Vagina (tissue), 2 donors: ENCODE data around the gene TSPAN33.

Source experiments
- CTCF ChIP-seq, 3 experiments: fragments of 450-650 bp in 2 of 3; fragments of 200-600 bp in 1 of 3; sonication (generic) in 1 of 3; IDR thresholded peaks; one replicate each; pipeline ENCODE4 v1.5.1; 2017 to 2019; ENCODE audit warnings: antibody characterized with exemption in 3 of 3, mild to moderate bottlenecking in 2 of 3, moderate library complexity in 2 of 3
- POLR2A ChIP-seq, 2 donors: fragments of 450-650 bp; IDR thresholded peaks; one replicate each; pipeline ENCODE4 v1.6.1; 2017; ENCODE audit warnings: antibody characterized with exemption in 2 of 2, mild to moderate bottlenecking in 2 of 2, moderate library complexity in 2 of 2
- POLR2AphosphoS5 ChIP-seq, 2 donors: sonication (generic); formaldehyde crosslinking; IDR thresholded peaks; one replicate each; pipeline ENCODE4 v1.9.0; 2017; ENCODE audit warnings: antibody characterized with exemption in 2 of 2, mild to moderate bottlenecking in 2 of 2, low read depth in 1 of 2; ENCODE audit not compliant: insufficient read depth in 1 of 2

- TF ChIP-seq POLR2A (IDR thresholded peaks at IDR 0.05) (no peak), CTCF (IDR thresholded peaks at IDR 0.05) (no peak), POLR2AphosphoS5 (IDR thresholded peaks at IDR 0.05; ENCODE audit: insufficient read depth in 1 of 2, low read depth in 1 of 2) (no peak)
Measured at GRCh38 chr7:129205987-129206785, 61.7 kb downstream of the TSPAN33 start.
